ENCODE results near the gene MAMDC2.
"Not testable (repeated sequence)": the region's sequence is repeated elsewhere in the genome, so short reads cannot be mapped to it uniquely, and the experiment has no call there.

MAMDC2 gene

DNA sequence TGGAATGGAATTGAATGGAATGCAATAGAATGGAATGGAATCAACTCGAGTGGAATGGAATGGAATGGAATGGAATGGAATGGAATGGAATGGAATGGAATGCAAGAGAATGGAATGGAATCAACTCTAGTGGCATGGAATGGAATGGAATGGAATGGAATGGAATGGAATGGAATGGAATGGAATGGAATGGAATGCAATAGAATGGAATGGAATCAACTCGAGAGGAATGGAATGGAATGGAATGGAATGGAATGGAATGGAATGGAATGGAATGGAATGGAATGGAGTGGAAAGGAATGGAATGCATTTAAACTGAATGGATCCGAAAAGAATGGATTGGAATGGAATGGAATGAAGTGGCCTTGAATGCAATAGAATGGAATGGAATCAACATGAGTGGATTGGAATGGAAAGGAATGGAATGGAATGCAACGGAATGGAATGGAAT, 5.5 kb upstream of the MAMDC2 start:
- DNase-seq = not testable (repeated sequence)

DNA sequence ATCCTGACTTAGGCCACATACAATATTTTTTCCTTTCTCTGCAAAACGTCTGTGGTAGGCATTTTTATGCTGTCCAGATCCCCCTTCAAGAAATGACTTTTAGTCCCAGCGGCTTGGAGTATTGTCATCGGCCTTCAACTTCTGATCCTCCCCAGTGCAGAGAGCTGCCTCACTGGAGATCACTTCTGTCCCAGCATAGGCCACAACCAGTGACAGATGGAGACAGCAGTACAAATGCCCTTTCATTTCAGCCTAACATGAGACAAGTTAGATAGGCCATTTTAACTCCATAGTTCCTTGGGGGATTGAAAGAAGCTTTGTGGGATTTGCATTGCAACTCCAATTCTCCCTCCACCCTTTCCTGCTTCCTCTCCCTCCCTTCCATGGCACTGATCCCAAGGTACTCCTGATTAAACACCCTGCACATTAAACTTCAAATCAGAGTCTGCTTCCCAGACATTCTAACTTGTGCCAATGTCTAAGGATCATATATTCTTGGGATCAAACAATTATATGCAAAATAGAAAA, 3.2 kb upstream of the MAMDC2 start:
- DNase-seq = no peak

DNA sequence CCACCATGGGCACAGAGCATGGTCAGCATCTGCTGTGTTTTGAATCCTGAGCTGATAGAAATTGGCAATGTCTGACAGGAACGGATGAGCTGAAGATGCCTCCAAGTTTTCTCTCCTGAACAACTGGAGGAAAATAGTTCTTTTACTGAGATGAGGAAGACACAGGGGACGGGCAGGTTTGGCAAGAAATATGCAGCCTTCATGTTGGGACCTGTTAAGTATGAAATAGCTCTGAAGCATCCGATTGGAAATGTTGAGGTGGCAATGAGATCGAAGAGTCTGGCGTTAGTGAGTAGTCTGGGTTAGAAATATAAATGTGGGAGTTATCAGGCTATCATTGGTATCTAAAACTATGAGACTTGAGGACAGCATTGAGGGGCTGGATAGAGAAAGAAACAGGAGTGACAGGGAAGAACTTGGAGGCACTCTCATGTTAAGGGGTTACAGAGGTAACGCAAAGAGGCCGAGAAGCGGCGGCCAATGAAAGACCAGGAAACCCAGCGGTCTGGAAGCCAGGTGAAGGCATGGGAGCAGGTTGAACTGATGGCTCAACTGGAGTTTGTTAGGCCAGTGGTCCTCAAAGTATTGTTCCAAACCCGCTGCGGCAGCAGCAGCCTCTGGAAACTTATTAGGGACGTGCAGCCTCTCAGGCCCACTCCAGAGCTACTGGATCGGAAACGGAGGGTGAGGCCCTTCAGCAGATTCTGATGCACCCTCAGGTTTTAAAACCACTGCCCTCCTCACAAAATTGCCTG, 1.0 kb upstream of the MAMDC2 start:
- DNase-seq = no peak

DNA sequence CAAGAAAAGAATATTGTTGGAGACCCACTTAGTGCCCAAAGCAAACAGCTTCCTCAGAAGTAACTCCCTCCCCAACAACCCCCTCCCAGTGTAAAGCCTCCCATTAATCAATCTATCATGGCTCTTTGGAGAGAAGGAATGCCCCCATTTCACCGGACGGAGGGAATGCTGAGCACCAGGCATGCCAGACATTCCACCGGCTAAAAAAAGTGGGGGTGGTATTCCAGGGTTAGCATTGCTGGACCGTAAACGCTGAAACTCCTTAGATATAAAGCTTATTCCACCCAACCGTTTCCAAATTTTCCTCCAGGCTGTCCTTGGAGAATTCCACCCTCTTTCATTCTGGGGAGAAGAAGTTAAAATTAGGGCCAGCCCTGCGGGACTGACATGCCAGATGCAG, 363 bp upstream of the MAMDC2 start:
- DNase-seq = no peak

DNA sequence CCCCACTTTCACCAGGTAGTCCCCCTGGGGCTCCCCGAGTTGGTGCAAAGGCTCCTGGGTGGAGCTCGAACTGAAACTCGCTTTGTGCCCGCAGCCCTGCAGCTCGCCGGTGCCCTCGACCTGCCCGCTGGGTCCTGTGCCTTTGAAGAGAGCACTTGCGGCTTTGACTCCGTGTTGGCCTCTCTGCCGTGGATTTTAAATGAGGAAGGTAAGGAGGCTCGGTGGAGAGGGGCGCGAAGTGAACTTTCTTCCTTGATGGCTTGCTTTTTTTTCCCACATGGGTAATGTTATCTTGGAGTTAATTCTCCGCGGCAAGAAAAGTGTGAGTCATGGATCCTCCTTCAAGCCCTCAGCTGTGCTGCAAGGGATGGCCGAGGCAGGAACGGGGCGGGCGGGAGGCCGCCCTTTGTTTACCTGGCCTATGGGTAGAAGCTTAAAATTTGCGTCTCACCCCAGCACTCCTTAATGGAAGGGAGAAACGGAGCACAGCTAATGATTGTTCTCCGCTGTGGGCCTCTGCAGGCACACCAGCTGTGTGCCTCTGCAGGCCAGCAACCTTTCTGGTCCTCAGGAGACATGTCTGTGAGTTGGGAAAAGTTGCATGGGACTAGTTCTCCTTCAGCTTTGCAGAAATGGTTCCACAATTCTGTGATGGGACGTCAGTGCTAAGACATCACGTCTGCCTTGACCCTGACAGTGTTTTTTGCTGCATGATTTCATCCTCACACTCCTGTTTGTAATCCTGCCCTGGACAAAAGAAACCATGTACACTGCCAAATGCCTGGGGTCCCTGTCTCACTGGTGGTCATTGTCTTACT, 1.1 kb downstream of the MAMDC2 start:
- peak; percentile 74 for DNase-seq

DNA sequence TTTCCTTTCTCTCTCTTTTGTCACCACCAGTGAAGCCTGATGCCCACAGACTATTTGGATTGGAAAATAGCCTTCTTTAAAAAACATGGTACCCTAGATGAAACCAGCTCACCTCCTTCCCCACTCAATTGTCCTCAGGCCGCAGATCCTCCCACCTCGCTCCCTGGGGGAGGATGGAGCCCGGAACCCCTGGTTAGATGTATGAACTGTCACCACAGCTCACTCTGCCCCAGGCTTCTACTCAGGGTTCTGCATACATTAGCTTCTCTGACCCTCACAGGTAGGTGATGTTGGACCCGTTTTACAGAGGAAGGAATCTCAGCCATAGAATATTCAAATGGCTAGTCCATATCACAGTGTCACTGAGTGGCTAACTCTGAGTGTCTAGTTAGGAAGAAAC, 1.8 kb downstream of the MAMDC2 start:
- DNase-seq = no peak

DNA sequence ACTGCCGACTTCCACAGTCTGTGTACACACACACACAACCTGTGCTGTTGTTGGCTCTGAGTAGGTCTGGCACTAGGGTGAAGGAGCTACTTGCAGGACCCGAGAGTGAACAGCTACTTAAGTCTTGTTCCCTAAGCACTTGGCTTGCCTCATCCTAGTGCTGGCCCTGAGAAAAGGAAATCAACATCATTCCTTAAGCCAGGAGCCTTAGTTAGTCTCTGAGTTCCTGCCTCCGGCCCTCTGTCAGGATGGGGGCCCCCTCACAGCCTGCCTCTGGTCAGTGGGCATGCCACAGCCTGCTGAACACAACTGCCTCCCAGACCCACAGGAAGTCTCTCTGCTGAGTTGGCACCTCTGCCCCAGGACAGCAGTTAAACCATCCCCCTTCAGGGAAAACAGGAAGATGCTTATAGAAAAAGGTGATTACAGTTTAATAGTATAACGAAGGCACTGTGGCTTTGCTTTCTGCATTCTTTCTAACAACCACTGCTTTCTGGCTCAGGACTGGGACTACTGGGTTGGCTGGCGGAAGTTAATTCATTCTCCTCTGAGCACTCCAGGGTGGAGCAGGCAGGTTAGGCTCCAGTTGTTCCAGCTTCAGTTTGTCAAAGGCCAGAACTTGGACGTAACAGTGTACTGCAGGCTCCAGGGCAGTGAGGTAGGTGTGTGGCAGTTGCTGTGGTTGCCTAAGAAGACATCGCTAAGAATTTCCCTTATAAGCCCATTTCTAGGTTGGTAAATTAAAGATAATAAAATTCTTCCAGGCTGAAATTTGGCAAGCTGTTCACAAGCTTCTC, 2.8 kb downstream of the MAMDC2 start:
- peak; percentile 74 for DNase-seq

DNA sequence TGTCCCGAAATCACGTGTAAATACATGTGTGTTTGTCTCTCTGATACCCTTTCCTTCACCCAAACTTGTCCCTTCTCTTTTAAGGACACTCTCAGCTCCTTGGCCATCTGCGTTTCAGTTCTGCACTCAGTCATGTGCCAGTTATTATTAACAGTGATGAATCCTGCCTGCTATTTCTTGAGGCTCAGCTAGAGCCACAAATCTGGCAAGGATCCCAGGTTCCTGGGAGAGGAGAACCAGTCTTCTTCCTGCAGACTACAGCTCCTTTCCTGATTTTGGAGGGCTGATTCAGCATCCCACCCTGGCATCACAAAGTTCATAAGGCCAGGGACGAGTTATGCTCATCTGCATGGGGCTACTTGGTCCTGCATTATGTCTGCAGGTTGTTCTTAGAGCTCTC, 5.6 kb downstream of the MAMDC2 start:
- peak; percentile 91 for DNase-seq

DNA sequence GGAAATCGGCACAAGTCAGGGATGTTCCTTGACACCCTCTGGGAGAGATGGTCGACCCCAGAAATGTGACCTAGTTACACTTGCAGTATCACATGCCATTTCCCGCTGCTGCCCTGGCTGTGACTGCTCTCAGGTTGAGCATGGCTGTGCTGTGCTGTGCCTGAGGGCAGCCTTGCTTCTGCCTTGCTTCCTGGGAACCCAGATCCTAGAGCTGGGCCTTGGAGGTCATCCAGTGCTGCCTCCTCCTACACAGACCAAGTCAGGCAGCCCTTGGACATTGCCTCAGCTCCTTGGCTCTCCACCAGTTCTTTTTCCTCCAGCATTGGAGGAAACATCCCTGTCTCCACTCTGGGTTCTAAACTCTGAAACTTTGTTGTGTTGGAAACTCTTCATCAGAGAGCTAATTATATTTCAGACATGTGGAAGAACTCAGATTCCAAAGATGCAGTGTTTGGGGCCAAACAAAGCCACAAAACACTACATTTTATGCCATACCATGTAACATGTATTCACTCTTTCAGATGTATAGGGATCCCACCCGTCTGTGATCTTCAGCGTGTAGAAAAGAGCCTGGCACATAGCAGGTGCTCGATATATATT, 6.1 kb downstream of the MAMDC2 start:
- DNase-seq = no peak

DNA sequence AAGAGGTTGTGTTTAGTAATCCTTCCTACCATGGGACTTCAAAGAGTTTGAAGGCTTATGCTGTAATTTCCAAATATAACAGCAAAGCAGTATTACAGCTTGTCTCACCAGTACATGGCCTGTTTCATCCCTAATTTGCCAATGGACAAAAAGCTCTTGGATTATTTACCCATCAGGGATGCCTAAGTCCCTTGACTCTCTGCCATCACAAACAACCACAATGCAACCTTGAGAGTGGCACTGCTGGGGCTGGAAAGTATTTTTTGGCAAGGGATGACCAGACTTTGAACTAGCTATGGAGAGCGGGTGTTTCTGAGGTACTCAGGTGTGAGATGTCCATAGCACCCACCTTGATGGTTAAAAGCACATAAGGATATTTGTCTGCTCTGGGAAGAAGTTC, 9.1 kb downstream of the MAMDC2 start:
- DNase-seq = no peak

DNA sequence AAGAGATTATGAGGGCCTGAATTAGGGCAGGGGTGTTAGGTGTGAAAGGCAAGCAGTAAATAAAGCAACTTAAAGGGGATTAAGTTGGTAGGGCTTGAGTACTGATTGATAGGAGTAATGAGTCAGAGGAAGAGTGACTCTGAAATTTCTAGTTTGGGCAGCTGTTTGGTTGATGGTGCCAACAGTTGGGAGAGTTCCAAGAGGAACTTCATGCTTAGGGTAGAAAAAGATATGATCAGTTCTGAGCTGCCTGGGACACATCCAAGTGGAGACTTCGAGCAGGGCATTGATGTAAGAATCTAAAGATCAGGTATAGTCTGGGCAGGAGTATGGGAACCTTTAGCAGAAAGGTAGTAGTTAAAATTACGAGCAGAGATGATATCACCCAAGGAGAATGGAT, 10.2 kb downstream of the MAMDC2 start:
- peak; percentile 73 for DNase-seq

DNA sequence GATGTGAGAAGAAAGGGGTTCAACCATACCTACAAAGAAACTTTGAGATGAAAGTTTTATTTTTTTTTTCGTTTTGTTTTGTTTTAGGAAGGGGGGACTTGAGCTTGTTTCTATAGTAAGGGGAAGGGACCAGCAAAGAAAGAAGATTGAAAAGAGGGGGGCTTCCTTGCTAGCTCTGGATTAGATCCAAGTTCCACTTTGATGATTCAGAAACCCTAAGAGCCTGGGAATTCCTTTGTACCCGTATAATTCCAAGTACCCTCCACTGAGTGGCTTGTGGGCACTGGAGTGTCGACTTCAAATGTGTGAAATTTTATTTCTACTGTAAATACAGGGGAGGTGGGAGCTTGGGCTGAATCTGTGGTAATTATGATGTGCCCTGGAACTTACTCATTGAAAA, 10.9 kb downstream of the MAMDC2 start:
- DNase-seq = no peak

DNA sequence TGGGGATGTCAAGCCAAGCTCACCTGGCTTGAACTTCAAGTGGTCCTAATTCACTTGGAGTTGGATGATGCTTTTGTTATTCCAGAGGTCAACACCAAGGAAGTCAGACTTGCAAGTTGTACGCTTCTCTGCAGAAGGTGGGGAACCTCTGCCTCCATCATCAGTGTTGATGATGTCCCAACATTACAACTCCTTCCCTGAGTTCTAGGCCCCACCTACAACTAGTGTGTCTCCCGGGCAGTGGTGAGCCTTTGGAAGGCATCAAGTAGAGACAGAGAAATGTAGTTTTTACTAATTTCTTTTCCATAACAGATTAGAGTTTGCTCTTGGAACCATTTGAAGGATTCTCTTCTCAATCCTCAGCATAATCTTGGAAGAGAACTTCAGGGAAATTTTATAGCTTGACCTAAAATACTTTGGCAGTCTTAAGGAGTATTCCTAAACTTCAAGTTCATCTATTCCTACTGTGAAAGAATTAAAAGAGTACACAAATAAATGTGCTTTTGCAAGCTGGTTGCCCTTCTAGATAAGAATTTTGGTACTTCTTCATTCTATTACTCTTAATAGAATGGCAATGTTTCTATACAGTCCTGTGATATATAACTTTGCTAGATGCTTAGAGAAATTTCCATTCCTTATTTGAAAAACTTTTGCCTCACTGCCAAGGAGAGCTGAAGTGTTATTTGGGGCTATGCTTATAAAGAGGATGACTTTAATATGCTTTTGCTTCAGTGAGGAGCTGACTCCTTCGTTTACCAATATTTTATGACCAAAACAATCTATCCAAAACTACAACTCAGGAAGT, 12.0 kb downstream of the MAMDC2 start:
- no peak for DNase-seq

DNA sequence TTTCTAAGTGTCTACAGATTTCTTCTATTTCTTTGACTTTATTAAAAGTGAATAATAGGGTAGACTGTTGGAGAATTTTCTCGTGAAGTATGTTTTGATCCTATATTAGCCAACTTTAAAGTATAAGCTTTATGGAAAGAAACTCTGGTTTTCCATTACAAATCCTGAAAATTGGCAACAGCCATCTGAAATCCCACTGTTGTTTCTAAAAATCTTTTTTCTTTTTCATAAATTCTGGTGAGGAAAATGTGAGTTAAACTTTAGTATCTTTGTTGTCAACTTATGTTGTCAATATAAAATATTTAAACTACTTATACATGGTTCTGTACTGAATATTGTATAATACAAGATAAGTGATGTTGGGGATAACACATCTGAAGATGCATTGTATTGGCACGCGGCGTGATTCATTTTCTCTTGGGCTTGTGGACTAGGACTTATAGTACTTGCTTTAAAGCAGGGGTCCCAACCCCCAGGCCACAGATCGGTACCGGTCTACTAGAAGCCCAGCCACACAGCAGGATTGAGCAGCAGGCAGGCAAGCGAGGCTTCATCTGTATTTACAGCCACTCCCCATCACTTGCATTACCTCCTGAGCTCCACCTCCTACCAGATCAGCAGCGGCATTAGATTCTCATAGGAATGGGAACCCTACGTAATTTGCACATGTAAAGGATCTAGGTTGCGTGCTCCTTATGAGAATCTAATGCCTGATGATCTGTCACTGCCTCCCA, 12.7 kb downstream of the MAMDC2 start:
- DNase-seq = no peak

DNA sequence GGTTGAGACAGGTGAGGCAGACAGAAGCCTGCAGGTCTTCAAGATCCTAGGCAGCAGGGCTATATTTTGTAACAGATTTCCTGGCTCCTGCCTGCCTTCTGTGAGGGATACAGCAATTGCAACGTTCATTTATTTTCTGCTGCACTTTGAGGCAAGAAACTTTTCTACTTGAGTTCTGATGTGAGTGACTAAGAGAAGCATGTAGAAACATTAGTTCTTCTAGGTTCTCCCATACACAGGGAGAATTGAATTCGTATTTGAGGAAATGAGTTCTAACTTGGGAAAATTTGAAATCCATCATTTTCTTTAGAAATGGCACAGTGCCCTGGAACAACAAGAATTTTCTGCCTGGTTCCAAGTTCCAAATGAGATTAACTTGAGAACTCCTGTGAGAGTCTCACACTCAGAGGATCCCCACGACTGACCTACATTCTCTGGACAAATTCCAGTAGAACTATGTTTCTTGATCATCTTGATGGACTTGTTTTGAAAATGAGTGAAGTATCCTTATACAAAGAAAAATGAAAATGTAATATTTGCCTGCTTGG, 15.0 kb downstream of the MAMDC2 start:
- DNase-seq = no peak

DNA sequence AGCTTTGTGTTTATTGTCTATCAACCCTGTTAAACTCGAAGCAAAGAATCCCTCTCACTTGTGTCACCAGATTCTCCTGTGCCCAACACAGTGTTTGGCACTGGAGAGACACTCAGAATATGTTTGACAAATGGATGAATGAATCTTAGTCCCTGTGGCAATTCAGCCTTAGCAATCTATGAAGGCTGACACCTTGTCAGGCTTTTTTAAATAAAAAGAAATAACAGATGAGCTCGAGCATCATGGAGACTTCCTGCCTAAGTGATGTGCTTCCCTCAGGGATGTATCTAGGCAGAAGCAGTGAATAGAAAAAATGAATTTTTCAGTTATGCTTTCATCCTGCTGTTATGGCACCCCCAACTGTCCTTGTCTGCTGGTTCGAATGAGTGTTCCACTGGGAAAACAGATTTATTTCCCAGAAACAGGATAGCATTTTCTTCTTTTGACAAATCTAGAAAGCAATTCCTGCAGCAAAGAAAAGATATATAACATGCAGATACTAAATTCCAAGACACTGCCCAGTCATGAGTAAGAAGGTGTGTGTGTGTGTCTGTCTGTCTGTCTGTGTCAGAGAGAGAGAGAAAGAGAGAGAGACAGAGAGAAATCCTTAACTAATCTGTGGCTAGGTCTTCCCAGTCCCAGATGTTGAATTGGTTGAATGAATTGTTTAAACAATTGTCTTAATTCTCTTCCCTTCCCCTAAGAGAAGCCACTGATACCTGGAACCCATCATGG, 16.7 kb downstream of the MAMDC2 start:
- DNase-seq = no peak

DNA sequence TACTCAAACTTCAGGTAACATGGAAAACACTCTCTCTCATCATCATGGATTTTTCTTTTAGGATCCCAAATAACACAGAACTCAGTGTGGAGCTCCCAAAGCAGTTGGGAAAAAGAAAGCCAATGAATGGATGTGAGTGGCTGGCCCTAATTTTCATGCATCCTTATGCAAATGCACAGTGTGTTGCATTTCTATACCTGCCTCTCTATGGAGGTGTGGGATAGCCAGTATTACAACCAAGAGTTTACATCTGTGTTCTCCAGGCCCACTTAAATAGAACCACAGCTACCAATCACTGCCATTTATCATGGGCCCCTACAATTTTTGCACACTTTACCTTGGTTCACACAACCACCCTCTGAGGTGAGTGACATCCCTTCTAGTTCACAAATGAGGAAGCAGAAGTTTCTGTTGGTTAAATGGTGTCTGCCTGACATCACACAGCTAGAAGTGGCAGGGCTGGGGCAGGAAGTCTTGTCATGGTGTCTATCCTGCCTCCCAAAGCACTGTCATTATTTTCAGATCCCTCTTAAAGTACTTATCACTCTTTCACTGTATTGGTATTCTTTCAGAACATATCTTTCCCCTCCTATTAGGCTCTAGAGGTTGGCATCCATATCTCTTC, 17.3 kb downstream of the MAMDC2 start:
- DNase-seq = peak; percentile 46

DNA sequence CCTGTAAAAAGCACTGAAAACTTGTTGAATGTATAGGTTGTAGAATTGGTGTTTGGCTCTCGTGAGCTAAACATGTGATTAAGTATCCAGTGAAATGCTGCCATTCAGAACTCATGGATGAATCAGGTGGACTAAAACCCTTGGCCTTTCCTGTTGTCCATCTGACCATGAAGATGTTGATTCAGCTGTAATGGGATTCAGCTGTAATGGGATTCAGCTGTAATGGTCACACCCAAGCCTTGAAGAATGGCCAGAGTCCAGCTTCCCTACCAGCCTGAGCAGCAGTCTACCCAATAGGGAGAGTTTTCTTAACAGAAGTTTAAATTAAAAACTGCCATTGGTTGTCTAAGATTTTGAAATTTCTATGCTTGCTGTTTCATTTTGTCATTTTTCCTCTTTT, 18.1 kb downstream of the MAMDC2 start:
- no peak for DNase-seq

DNA sequence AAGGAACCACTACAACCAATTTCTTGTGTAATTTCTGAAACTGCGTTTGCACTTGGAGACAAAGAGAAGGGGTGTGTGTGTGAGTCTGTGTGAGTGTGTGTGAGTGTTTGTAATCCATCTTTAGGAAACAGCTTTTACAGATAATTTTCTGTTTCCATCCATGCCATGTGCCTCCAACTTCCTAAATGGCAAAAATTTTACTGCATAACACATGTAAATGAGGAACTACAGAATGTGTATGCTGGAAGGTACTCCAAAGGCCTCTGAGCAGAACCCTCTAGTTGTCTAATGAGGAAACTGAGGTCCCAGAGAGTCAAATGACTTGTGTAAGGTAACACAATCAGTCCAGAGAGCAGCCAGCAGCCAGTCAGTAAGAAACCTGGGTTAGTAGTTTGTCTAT, 20.8 kb downstream of the MAMDC2 start:
- no peak for DNase-seq

DNA sequence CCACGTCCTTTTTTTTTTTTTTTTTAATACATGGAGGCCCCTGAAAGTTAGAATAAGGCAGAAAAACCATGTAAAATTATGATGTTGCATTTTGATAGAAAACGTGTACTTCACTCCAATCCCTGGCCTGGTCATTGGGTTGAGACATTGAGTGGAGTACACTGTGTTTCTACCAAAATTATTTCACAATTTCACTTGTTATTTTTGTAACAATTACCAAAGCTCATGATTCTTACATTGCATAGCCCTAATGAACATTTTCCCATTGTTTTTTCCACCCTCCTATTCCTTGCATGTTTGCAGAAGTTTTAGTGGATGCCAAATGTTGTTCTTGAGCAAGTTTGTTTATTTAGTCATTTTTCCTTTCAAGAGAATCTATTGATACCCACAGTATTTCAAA, 21.9 kb downstream of the MAMDC2 start:
- no peak for DNase-seq

Data from RPMI8226 (cell line).